Neural cell (in vitro differentiated cells): Measurements from ENCODE around the gene SKI. TPM values are rescaled to one million over a fixed set of nuclear protein-coding genes. Genes with fewer than 3 reads are reported as not detected.

Source experiments
- H2AFZ ChIP-seq: fragments of 200-600, 300-800 bp; sonication (generic), shearing (Covaris generic); 2 replicates; pipeline ENCODE4 v1.6.0; 2014; ENCODE audit warnings: low read depth, mild to moderate bottlenecking, antibody characterized with exemption, low read length, moderate library complexity
- H3F3A ChIP-seq: fragments of 200-600 bp; shearing (Covaris generic); 2 replicates; pipeline ENCODE4 v1.6.1; 2016; ENCODE audit warnings: mild to moderate bottlenecking, moderate library complexity, mixed read lengths, antibody characterized with exemption, low read length; ENCODE audit not compliant: insufficient read depth, poor library complexity, severe bottlenecking
- H3K27ac ChIP-seq: fragments of 200-600, 300-800 bp; sonication (generic), shearing (Covaris generic); 2 replicates; pipeline ENCODE4 v1.5.1; 2014; ENCODE audit warnings: mild to moderate bottlenecking, low read length, moderate library complexity
- H3K27me3 ChIP-seq: fragments of 300-800, 200-600 bp; sonication (generic), shearing (Covaris generic); 2 replicates; pipeline ENCODE4 v1.6.0; 2014; ENCODE audit warnings: mild to moderate bottlenecking, low read depth, low read length, moderate library complexity; ENCODE audit not compliant: insufficient read depth
- H3K36me3 ChIP-seq: fragments of 300-800, 200-600 bp; sonication (generic), shearing (Covaris generic); 2 replicates; pipeline ENCODE4 v1.5.1; 2014; ENCODE audit warnings: mild to moderate bottlenecking, antibody characterized with exemption, low read length, moderate library complexity; ENCODE audit not compliant: insufficient read depth
- H3K4me2 ChIP-seq: fragments of 300-800, 200-600 bp; sonication (generic), shearing (Covaris generic); 2 replicates; pipeline ENCODE4 v1.6.0; 2014; ENCODE audit warnings: mild to moderate bottlenecking, low read length
- H3K4me3 ChIP-seq: fragments of 300-800, 200-600 bp; sonication (generic), shearing (Covaris generic); 2 replicates; pipeline ENCODE4 v1.5.1; 2014; ENCODE audit warnings: mild to moderate bottlenecking, low read length, moderate library complexity
- H3K79me2 ChIP-seq: fragments of 200-600 bp; shearing (Covaris generic); replicated peaks from 2 replicates; pipeline ENCODE4 v1.6.0; 2014; ENCODE audit warnings: mild to moderate bottlenecking, low read length, moderate library complexity; ENCODE audit not compliant: insufficient read depth
- H3K9ac ChIP-seq: fragments of 300-800, 200-600 bp; sonication (generic), shearing (Covaris generic); 2 replicates; pipeline ENCODE4 v1.6.1; 2016; ENCODE audit warnings: mild to moderate bottlenecking, low read length, mixed read lengths
- H3K9me2 ChIP-seq: fragments of 200-600 bp; shearing (Covaris generic); 2 replicates; pipeline ENCODE4 v1.6.1; 2016; ENCODE audit warnings: mild to moderate bottlenecking, low read length, mixed read lengths; ENCODE audit not compliant: insufficient read depth
- H3K9me3 ChIP-seq: fragments of 200-600, 300-800 bp; sonication (generic), shearing (Covaris generic); 2 replicates; pipeline ENCODE4 v1.6.1; 2016; ENCODE audit warnings: mild to moderate bottlenecking, mixed run types, low read length, moderate library complexity, mixed read lengths
- H4K20me1 ChIP-seq: fragments of 200-600 bp; shearing (Covaris generic); 2 replicates; pipeline ENCODE4 v1.6.1; 2016; ENCODE audit warnings: mild to moderate bottlenecking, mixed run types; ENCODE audit not compliant: insufficient read depth
- EP300 ChIP-seq: fragments of 450-650 bp; conservative IDR thresholded peaks from 2 replicates; pipeline ENCODE4 v1.6.1; 2014; ENCODE audit warnings: antibody characterized with exemption, mild to moderate bottlenecking, moderate library complexity; ENCODE audit not compliant: poor library complexity, severe bottlenecking
- EZH2 ChIP-seq: fragments of 200-600, 300-800 bp; shearing (Covaris generic), sonication (generic); IDR thresholded peaks from 2 replicates; pipeline ENCODE4 v1.6.1; 2014; ENCODE audit warnings: antibody characterized with exemption, low read length, borderline replicate concordance, mild to moderate bottlenecking; ENCODE audit not compliant: insufficient read depth, poor library complexity, severe bottlenecking
- MXI1 ChIP-seq: fragments of 450-650 bp; conservative IDR thresholded peaks from 2 replicates; pipeline ENCODE4 v1.6.1; 2014; ENCODE audit warnings: antibody characterized with exemption, mild to moderate bottlenecking; ENCODE audit not compliant: poor library complexity, severe bottlenecking
- POLR2AphosphoS5 ChIP-seq: IDR thresholded peaks from 2 replicates; pipeline ENCODE4 v1.6.1; 2012
- RAD21 ChIP-seq: fragments of 450-650 bp; conservative IDR thresholded peaks from 2 replicates; pipeline ENCODE4 v1.6.1; 2014; ENCODE audit warnings: antibody characterized with exemption, mild to moderate bottlenecking, moderate library complexity
- REST ChIP-seq: IDR thresholded peaks from 2 replicates; pipeline ENCODE4 v1.6.1; 2012; ENCODE audit warnings: borderline replicate concordance
- SMC3 ChIP-seq: fragments of 450-650 bp; conservative IDR thresholded peaks from 2 replicates; pipeline ENCODE4 v1.6.1; 2014; ENCODE audit warnings: antibody characterized with exemption, mild to moderate bottlenecking, moderate library complexity; ENCODE audit not compliant: poor library complexity
- TAF1 ChIP-seq: IDR thresholded peaks from 2 replicates; pipeline ENCODE4 v1.6.1; 2012; ENCODE audit warnings: low read depth
- polyA plus RNA-seq: library from polyadenylated mRNA; depleted of rRNA; stranded (reverse); fragments of >200 nt; gene quantifications from 2 replicates; pipeline ENCODE4 v1.2.3, GENCODE V29; 2014
- TF ChIP-seq, protein P1 (sequence below): fragments of 450-650 bp; IDR thresholded peaks from 2 replicates; pipeline ENCODE4 v1.5.1; 2014; ENCODE audit warnings: antibody characterized with exemption, mild to moderate bottlenecking, moderate library complexity; ENCODE audit not compliant: poor library complexity, severe bottlenecking

The SKI gene
- polyA plus RNA-seq, 1 donor from 2014 or later, result 4.1 TPM

- no peaks in the 10 kb centered on the region for H3K9me3 ChIP-seq
- TF ChIP-seq MXI1 (no peak), REST (no peak), RAD21 (no peak), EZH2 (no peak), EP300 (no peak), SMC3 (no peak), POLR2AphosphoS5 (no peak), TAF1 (no peak)
- TF ChIP-seq, protein P1, sequence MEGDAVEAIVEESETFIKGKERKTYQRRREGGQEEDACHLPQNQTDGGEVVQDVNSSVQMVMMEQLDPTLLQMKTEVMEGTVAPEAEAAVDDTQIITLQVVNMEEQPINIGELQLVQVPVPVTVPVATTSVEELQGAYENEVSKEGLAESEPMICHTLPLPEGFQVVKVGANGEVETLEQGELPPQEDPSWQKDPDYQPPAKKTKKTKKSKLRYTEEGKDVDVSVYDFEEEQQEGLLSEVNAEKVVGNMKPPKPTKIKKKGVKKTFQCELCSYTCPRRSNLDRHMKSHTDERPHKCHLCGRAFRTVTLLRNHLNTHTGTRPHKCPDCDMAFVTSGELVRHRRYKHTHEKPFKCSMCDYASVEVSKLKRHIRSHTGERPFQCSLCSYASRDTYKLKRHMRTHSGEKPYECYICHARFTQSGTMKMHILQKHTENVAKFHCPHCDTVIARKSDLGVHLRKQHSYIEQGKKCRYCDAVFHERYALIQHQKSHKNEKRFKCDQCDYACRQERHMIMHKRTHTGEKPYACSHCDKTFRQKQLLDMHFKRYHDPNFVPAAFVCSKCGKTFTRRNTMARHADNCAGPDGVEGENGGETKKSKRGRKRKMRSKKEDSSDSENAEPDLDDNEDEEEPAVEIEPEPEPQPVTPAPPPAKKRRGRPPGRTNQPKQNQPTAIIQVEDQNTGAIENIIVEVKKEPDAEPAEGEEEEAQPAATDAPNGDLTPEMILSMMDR, result no peak
- H3K27me3 ChIP-seq, result no peaks in the 10 kb centered on the region
- H3K36me3 ChIP-seq, result no peaks in the 10 kb centered on the region
- H3F3A ChIP-seq, result no peaks in the 10 kb centered on the region
- peaks cover 66% of the 10 kb centered on the region for H3K79me2 ChIP-seq
- no peaks in the 10 kb centered on the region for H3K9me2 ChIP-seq
- no peaks in the 10 kb centered on the region for H4K20me1 ChIP-seq
- no peak overlapping the region for H2AFZ ChIP-seq
- H3K27ac ChIP-seq, result no peak overlapping the region
- no peak overlapping the region for H3K4me2 ChIP-seq
- H3K4me3 ChIP-seq, result no peak overlapping the region
- H3K9ac ChIP-seq, result no peak overlapping the region
These were observed 59.5 kb downstream of the SKI start for GRCh38 chr1:2287649-2288048.

GRCh38 chr1:2288311-2288710, 60.2 kb downstream of the SKI start:
- peaks cover 67% of the 10 kb centered on the region for H3K79me2 ChIP-seq
- no peaks in the 10 kb centered on the region for H4K20me1 ChIP-seq
- no peak overlapping the region for H3K4me2 ChIP-seq
- no peak overlapping the region for H3K4me3 ChIP-seq
- no peaks in the 10 kb centered on the region for H3K27me3 ChIP-seq
- no peak overlapping the region for H3K9ac ChIP-seq
- H3K9me3 ChIP-seq, result no peaks in the 10 kb centered on the region
- no peak for TF ChIP-seq MXI1
- TF ChIP-seq REST, result no peak
- no peak for TF ChIP-seq EZH2
- TF ChIP-seq EP300, result no peak
- no peak for TF ChIP-seq TAF1
- no peak for TF ChIP-seq POLR2AphosphoS5
- TF ChIP-seq, protein P1, result no peak
- TF ChIP-seq RAD21, result no peak
- TF ChIP-seq SMC3, result no peak
- H3K27ac ChIP-seq, result no peak overlapping the region
- no peak overlapping the region for H2AFZ ChIP-seq
- H3K9me2 ChIP-seq, result no peaks in the 10 kb centered on the region
- no peaks in the 10 kb centered on the region for H3K36me3 ChIP-seq
- no peaks in the 10 kb centered on the region for H3F3A ChIP-seq
